ENCODE data around the gene LPAR5. TPM values are rescaled to one million over a fixed set of nuclear protein-coding genes. Genes with fewer than 3 reads are reported as not detected.

LPAR5 gene
- total and polyA plus RNA-seq, 2 of the 13 experiments (the other 11 are each of a cell fraction or from before 2014, with no cell fraction given), result 0.09 to 0.32 TPM

DNA sequence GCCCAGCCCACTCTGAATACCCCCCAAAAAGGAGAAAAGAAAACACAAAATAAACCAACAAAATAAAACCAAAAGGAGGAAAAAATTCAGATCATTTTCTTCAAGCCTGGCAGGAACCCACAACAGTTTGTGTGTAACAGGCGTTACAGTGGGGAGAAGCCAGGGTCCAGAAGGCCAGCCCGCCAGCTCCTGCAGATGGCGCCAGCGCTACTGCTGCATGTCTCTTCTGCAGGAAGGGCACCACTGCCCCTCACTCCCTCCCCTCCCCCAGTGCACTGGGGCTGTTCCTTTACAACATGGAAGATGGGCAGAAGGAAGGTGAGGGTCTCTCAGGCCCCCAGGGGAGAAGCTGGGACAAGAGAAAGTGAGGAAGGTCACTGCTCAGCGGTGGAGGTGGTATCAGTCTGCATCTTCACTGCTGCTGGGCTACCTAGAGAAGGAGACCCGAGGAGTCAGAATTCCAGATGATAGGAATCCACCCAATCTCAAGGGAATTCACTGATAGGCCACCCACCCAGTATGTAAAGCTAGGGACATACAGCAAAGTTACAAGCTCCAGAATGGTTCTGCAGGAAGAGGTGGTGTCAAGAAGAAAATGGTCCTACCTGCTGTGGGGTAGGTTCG is 65.4 kb downstream of the LPAR5 start:
- no peaks in the 10 kb centered on the region; the same call in 1 of the 2 replicates for H4K20me1 ChIP-seq (ENCODE audit: insufficient read depth, low read length)
- intact Hi-C loops (cut with micrococcal nuclease; ENCODE audit: unreplicated experiment), result no loop called here
- CTCF ChIA-PET (ENCODE audit: low intra/inter-chr PET ratio, low total read pairs), result no interaction called here
- no peaks in the 10 kb centered on the region for H3K9me3 ChIP-seq (ENCODE audit: low read length)
- FAIRE-seq (no peak), DNase-seq (ENCODE audit: low spot score) (peak; percentile 63), ATAC-seq (peak; percentile 67)
- in situ Hi-C loops (cut with HindIII; ENCODE audit: extremely low pct_ligation_motif_present, low pct_unique_long_range_greater_than_20kb), result no loop called here
- BruUV-seq (replicated peaks), result no TSS peak
- peaks cover 25% of the 10 kb centered on the region for H3K79me2 ChIP-seq (ENCODE audit: insufficient read depth, low read length)
- H2AFZ ChIP-seq (ENCODE audit: low read length), result no peak overlapping the region
- peaks cover 18 to 47% of the 10 kb centered on the region in 2 experiments for H3K36me3 ChIP-seq (replicated peaks in 1 of 2; ENCODE audit: control insufficient read depth in 1 of 2, insufficient read depth in 2 of 2, low read length in 2 of 2)
- H3K4me3 ChIP-seq (replicated peaks in 1 of 3; ENCODE audit: insufficient read depth in 1 of 3, low read depth in 2 of 3, low read length in 3 of 3), result no peak overlapping the region
- POLR2A ChIA-PET, result interaction anchor here (1.3 kb wide), 1 partner anchor 36 kb away, joined by 4 read pairs; the partner anchor contains the start of gene GAPDH
- peak overlapping the region; percentile 46 for H3K27ac ChIP-seq (ENCODE audit: extremely low read length, insufficient read depth, low read length)
- H3K27me3 ChIP-seq (ENCODE audit: control insufficient read depth in 1 of 2, insufficient read depth in 2 of 2, low read length in 2 of 2), result no peaks in the 10 kb centered on the region
- no peak overlapping the region for H3K4me2 ChIP-seq (ENCODE audit: low read depth, low read length)
- peaks cover 38% of the 10 kb centered on the region for H3K4me1 ChIP-seq (ENCODE audit: insufficient read depth, low read length)
- WGBS (ENCODE audit: low lambda C conversion rate), result 70% methylated on average over 7 of the region's 7 CpGs
- H3K9ac ChIP-seq (ENCODE audit: insufficient read depth, low read depth, low read length), result no peak overlapping the region
- TF ChIP-seq SP4 (CRISPR knock-in tag; IDR thresholded peaks at IDR 0.05) (peak; percentile 44; the same call in 1 of the 2 replicates), NONO (IDR thresholded peaks at IDR 0.05) (no peak), NONO (CRISPR knock-in tag; conservative IDR thresholded peaks at IDR 0.05) (0 out of 2 replicates have a peak, but pooled peaks have one; percentile 44), ZNF660 (CRISPR knock-in tag; IDR thresholded peaks at IDR 0.05; ENCODE audit: borderline replicate concordance, low read depth) (no peak), FOXC1 (CRISPR knock-in tag; IDR thresholded peaks at IDR 0.05; ENCODE audit: borderline replicate concordance) (no peak), ETV5 (CRISPR knock-in tag; IDR thresholded peaks at IDR 0.05; ENCODE audit: borderline replicate concordance) (0 out of 2 replicates have a peak, but pooled peaks have one; percentile 13), NFE2 (CRISPR knock-in tag; IDR thresholded peaks at IDR 0.05) (no peak), ZNF124 (CRISPR knock-in tag; IDR thresholded peaks at IDR 0.05) (no peak)
- TF ChIP-seq, protein P1, sequence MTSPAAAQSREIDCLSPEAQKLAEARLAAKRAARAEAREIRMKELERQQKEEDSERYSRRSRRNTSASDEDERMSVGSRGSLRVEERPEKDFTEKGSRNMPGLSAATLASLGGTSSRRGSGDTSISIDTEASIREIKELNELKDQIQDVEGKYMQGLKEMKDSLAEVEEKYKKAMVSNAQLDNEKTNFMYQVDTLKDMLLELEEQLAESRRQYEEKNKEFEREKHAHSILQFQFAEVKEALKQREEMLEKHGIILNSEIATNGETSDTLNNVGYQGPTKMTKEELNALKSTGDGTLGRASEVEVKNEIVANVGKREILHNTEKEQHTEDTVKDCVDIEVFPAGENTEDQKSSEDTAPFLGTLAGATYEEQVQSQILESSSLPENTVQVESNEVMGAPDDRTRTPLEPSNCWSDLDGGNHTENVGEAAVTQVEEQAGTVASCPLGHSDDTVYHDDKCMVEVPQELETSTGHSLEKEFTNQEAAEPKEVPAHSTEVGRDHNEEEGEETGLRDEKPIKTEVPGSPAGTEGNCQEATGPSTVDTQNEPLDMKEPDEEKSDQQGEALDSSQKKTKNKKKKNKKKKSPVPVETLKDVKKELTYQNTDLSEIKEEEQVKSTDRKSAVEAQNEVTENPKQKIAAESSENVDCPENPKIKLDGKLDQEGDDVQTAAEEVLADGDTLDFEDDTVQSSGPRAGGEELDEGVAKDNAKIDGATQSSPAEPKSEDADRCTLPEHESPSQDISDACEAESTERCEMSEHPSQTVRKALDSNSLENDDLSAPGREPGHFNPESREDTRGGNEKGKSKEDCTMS (CRISPR knock-in tag; conservative IDR thresholded peaks at IDR 0.05), result no peak
- TF ChIP-seq, protein P2, sequence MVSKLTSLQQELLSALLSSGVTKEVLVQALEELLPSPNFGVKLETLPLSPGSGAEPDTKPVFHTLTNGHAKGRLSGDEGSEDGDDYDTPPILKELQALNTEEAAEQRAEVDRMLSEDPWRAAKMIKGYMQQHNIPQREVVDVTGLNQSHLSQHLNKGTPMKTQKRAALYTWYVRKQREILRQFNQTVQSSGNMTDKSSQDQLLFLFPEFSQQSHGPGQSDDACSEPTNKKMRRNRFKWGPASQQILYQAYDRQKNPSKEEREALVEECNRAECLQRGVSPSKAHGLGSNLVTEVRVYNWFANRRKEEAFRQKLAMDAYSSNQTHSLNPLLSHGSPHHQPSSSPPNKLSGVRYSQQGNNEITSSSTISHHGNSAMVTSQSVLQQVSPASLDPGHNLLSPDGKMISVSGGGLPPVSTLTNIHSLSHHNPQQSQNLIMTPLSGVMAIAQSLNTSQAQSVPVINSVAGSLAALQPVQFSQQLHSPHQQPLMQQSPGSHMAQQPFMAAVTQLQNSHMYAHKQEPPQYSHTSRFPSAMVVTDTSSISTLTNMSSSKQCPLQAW (CRISPR knock-in tag; IDR thresholded peaks at IDR 0.05), result peak; percentile 59; the same call in 1 of the 2 replicates
- TF ChIP-seq, protein P3, sequence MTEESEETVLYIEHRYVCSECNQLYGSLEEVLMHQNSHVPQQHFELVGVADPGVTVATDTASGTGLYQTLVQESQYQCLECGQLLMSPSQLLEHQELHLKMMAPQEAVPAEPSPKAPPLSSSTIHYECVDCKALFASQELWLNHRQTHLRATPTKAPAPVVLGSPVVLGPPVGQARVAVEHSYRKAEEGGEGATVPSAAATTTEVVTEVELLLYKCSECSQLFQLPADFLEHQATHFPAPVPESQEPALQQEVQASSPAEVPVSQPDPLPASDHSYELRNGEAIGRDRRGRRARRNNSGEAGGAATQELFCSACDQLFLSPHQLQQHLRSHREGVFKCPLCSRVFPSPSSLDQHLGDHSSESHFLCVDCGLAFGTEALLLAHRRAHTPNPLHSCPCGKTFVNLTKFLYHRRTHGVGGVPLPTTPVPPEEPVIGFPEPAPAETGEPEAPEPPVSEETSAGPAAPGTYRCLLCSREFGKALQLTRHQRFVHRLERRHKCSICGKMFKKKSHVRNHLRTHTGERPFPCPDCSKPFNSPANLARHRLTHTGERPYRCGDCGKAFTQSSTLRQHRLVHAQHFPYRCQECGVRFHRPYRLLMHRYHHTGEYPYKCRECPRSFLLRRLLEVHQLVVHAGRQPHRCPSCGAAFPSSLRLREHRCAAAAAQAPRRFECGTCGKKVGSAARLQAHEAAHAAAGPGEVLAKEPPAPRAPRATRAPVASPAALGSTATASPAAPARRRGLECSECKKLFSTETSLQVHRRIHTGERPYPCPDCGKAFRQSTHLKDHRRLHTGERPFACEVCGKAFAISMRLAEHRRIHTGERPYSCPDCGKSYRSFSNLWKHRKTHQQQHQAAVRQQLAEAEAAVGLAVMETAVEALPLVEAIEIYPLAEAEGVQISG (CRISPR knock-in tag; IDR thresholded peaks at IDR 0.05), result 0 out of 2 replicates have a peak, but pooled peaks have one; percentile 23
- TF ChIP-seq, protein P4, sequence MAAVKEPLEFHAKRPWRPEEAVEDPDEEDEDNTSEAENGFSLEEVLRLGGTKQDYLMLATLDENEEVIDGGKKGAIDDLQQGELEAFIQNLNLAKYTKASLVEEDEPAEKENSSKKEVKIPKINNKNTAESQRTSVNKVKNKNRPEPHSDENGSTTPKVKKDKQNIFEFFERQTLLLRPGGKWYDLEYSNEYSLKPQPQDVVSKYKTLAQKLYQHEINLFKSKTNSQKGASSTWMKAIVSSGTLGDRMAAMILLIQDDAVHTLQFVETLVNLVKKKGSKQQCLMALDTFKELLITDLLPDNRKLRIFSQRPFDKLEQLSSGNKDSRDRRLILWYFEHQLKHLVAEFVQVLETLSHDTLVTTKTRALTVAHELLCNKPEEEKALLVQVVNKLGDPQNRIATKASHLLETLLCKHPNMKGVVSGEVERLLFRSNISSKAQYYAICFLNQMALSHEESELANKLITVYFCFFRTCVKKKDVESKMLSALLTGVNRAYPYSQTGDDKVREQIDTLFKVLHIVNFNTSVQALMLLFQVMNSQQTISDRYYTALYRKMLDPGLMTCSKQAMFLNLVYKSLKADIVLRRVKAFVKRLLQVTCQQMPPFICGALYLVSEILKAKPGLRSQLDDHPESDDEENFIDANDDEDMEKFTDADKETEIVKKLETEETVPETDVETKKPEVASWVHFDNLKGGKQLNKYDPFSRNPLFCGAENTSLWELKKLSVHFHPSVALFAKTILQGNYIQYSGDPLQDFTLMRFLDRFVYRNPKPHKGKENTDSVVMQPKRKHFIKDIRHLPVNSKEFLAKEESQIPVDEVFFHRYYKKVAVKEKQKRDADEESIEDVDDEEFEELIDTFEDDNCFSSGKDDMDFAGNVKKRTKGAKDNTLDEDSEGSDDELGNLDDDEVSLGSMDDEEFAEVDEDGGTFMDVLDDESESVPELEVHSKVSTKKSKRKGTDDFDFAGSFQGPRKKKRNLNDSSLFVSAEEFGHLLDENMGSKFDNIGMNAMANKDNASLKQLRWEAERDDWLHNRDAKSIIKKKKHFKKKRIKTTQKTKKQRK (IDR thresholded peaks at IDR 0.05; ENCODE audit: low read length), result no peak

Data from HepG2 (cell line).